Measurements from ENCODE around the gene HNF4A. TPM values are rescaled to one million over a fixed set of nuclear protein-coding genes. Genes with fewer than 3 reads are reported as not detected.

HNF4A gene
- total and polyA plus RNA-seq, 2 of the 13 experiments (the other 11 are each of a cell fraction or from before 2014, with no cell fraction given): 80.9 to 169 TPM

GRCh38 chr20:44402391-44403193, 47.1 kb downstream of the HNF4A start (continued):
- TF ChIP-seq ZNF773 (CRISPR knock-in tag; IDR thresholded peaks at IDR 0.05; ENCODE audit: borderline replicate concordance): 0 out of 2 replicates have a peak, but pooled peaks have one; percentile 46
- TF ChIP-seq AKAP8 (CRISPR knock-in tag; IDR thresholded peaks at IDR 0.05): peak; percentile 95
- no peak for TF ChIP-seq HOXA7 (CRISPR knock-in tag; IDR thresholded peaks at IDR 0.05)
- TF ChIP-seq ZNF605 (CRISPR knock-in tag; IDR thresholded peaks at IDR 0.05): no peak
- TF ChIP-seq HMG20A (CRISPR knock-in tag; IDR thresholded peaks at IDR 0.05; ENCODE audit: borderline replicate concordance): peak; percentile 33; the same call in 1 of the 2 replicates
- no peak for TF ChIP-seq HMGA1 (CRISPR knock-in tag; conservative IDR thresholded peaks at IDR 0.05)
- TF ChIP-seq TSC22D2 (CRISPR knock-in tag; IDR thresholded peaks at IDR 0.05; ENCODE audit: borderline replicate concordance): no peak
- peak; percentile 64; the same call in 1 of the 2 replicates for TF ChIP-seq ARHGAP35 (CRISPR knock-in tag; IDR thresholded peaks at IDR 0.05; ENCODE audit: borderline replicate concordance)
- TF ChIP-seq FOXK2 (IDR thresholded peaks at IDR 0.05): no peak
- TF ChIP-seq FOSL2 (CRISPR knock-in tag; IDR thresholded peaks at IDR 0.05): peak; percentile 63; the same call in 1 of the 2 replicates
- peak; percentile 71 for TF ChIP-seq IKZF5 (CRISPR knock-in tag; IDR thresholded peaks at IDR 0.05)
- TF ChIP-seq ZKSCAN1 (IDR thresholded peaks at IDR 0.05; ENCODE audit: low read length): no peak
- TF ChIP-seq MNT (IDR thresholded peaks at IDR 0.05): peak; percentile 65
- TF ChIP-seq MLXIP (CRISPR knock-in tag; IDR thresholded peaks at IDR 0.05; ENCODE audit: borderline replicate concordance): no peak; the same call in 1 of the 2 replicates
- no peak; the same call in 1 of the 2 replicates for TF ChIP-seq ZNF564 (CRISPR knock-in tag; IDR thresholded peaks at IDR 0.05)
- TF ChIP-seq HMGXB3 (CRISPR knock-in tag; IDR thresholded peaks at IDR 0.05; ENCODE audit: borderline replicate concordance): 0 out of 2 replicates have a peak, but pooled peaks have one; percentile 38
- no peak for TF ChIP-seq GPN1 (CRISPR knock-in tag; IDR thresholded peaks at IDR 0.05; ENCODE audit: borderline replicate concordance)
- peak; percentile 79 for TF ChIP-seq ZNF446 (CRISPR knock-in tag; IDR thresholded peaks at IDR 0.05)
- TF ChIP-seq REXO4 (CRISPR knock-in tag; IDR thresholded peaks at IDR 0.05; ENCODE audit: borderline replicate concordance): no peak
- TF ChIP-seq SIN3A (IDR thresholded peaks at IDR 0.05; ENCODE audit: borderline replicate concordance, low read depth, low read length): 0 out of 2 replicates have a peak, but pooled peaks have one; percentile 47
